IPS-20b (cell line): ENCODE data around the gene SPATS1.
"Not testable (repeated sequence)": the region's sequence is repeated elsewhere in the genome, so short reads cannot be mapped to it uniquely, and the experiment has no call there.

ENCODE experiments used
- H3K27ac ChIP-seq: one replicate; pipeline ENCODE4 v1.5.1; 2013; ENCODE audit warnings: low read length
- H3K27me3 ChIP-seq: 2 replicates; pipeline ENCODE4 v1.6.1; 2013; ENCODE audit warnings: mild to moderate bottlenecking, low read length, inconsistent platforms; ENCODE audit not compliant: insufficient read depth
- H3K36me3 ChIP-seq: 2 replicates; pipeline ENCODE4 v1.6.1; 2013; ENCODE audit warnings: low read depth, mild to moderate bottlenecking, inconsistent platforms, low read length, moderate library complexity; ENCODE audit not compliant: insufficient read depth
- H3K4me1 ChIP-seq: 2 replicates; pipeline ENCODE4 v1.6.1; 2013; ENCODE audit warnings: mild to moderate bottlenecking, control low read depth, inconsistent platforms, low read length, moderate library complexity; ENCODE audit not compliant: insufficient read depth
- H3K4me3 ChIP-seq: 2 replicates; pipeline ENCODE4 v1.5.1; 2013; ENCODE audit warnings: mild to moderate bottlenecking, low read length, inconsistent platforms
- H3K9ac ChIP-seq: 2 replicates; pipeline ENCODE4 v1.6.1; 2013; ENCODE audit warnings: low read depth, mild to moderate bottlenecking, inconsistent platforms, low read length, moderate library complexity
- H3K9me3 ChIP-seq: 2 replicates; pipeline ENCODE4 v1.6.1; 2013; ENCODE audit warnings: mild to moderate bottlenecking, low read depth, low read length, inconsistent platforms; ENCODE audit not compliant: insufficient read depth

Gene SPATS1

DNA sequence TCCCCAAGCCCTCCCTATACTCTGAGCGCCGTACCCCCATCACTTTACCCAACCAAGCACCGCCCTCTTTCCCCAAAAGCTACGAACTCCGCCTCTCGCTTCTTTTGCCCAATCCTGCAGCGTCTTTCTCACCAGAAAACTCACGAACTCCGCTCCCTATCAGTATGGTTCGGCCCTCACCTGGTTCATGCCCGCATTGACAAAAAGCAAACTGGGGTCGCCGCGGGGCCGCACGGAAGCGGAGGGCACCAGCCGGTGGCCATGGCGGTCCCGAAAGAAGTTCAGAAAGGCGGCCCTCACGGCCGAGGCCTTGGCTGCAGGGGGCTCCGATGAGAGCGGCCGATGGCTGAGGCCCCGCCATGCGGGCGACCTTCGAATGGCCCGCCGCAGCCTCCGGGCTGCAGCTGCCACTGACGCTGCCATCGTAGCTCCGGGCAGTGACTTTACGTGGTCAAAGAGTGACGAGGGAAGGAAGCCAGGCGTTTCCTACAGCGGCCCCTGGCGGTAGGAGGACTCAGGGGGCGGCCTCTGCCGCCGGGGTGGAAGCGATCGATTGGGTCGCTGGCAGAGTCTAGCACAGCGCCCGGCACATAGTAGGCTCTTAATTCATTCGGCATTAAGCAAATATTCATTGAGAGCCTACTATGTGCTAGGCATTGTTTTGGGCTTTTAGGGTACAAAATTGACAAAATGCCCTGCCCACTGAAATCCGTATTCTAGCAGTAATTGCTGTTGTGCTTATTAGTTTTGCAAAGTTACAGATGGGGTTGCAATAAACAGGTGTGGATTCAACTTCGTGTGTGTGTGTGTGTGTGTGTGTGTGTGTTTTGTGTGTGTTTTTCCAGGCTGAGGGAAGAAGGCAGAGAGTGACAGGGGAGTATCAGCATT, 29.3 kb upstream of the SPATS1 start, which contains the start of gene AARS2:
AARS2 (minus strand) TSS at position 447 of the 888 bp plus-strand sequence; CDS start at position 423, 24 bp downstream.
- peaks cover 35% of the 10 kb centered on the region for H3K36me3 ChIP-seq
- no peaks in the 10 kb centered on the region for H3K27me3 ChIP-seq
- H3K9me3 ChIP-seq = no peaks in the 10 kb centered on the region
- H3K27ac ChIP-seq = no peak within 1 kb of the TSS
- peak within 1 kb of the TSS; percentile 74 for H3K4me3 ChIP-seq
- peak within 1 kb of the TSS; percentile 80 for H3K9ac ChIP-seq
- H3K4me1 ChIP-seq = no peaks in the 10 kb centered on the region

GRCh38 chr6:44314657-44315056, 27.8 kb upstream of the SPATS1 start:
- not testable (repeated sequence) for H3K4me3 ChIP-seq, H3K4me1 ChIP-seq, H3K9me3 ChIP-seq

DNA sequence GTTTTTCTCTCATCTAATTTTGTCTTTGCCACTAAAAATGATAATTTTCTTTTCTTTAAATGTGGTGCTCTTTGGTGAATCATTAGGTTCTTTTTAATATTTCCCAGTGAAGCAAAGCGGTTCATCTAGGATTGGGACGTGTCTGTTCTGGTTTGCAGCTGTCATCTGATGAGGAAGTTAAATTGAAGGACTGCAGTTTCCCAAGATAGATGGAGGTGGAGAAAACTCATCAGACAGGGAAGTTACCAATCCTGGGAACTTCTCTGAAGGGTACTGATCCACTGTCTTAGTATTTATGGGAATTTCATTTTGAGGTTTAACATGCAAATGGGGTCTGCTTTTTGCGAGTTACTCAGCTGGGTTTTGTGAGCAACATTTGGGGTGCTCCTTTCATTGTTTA, 26.9 kb upstream of the SPATS1 start:
- Histone ChIP-seq H3K36me3 (peaks cover 13% of the 10 kb centered on the region), H3K4me1 (no peaks in the 10 kb centered on the region), H3K9me3 (no peaks in the 10 kb centered on the region), H3K9ac (no peak overlapping the region), H3K4me3 (no peak overlapping the region), H3K27me3 (peaks cover 10% of the 10 kb centered on the region; the same call in 1 of the 2 replicates), H3K27ac (no peak overlapping the region)

More at GRCh38 chr6:44314657-44315056, 27.8 kb upstream of the SPATS1 start:
- not testable (repeated sequence) for H3K27ac ChIP-seq, H3K27me3 ChIP-seq, H3K9ac ChIP-seq
- peaks cover 21% of the 10 kb centered on the region for H3K36me3 ChIP-seq

DNA sequence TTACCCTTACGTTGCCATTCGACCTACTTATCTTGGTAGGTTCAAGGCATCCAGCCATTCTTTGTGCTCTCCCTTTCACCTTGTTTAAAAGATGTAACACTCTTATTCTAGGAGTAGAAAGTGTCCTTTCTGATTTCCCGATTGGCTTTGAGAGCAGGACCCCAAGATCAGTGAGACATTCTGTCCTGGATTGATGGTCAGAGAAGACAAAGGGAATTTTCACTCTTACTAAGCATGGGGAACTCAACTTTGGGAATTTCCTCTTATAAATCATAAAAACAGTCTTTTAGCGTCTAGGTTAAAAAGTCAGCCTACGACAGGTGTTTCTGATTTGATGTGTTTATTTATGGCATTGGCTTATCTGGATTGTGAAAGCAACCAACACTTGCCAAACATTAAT, 26.5 kb upstream of the SPATS1 start:
- no peak overlapping the region for H3K4me3 ChIP-seq
- no peaks in the 10 kb centered on the region for H3K9me3 ChIP-seq
- peaks cover 9% of the 10 kb centered on the region for H3K36me3 ChIP-seq
- H3K4me1 ChIP-seq = no peaks in the 10 kb centered on the region
- no peak overlapping the region for H3K9ac ChIP-seq
- no peak overlapping the region for H3K27ac ChIP-seq
- H3K27me3 ChIP-seq = peaks cover 12% of the 10 kb centered on the region; the same call in 1 of the 2 replicates

GRCh38 chr6:44316481-44316880, 26.0 kb upstream of the SPATS1 start:
- Histone ChIP-seq H3K36me3 (peaks cover 3% of the 10 kb centered on the region), H3K4me1 (no peaks in the 10 kb centered on the region)

GRCh38 chr6:44317136-44317631, 25.3 kb upstream of the SPATS1 start:
- not testable (repeated sequence) for H3K27ac ChIP-seq, H3K4me3 ChIP-seq, H3K9ac ChIP-seq, H3K4me1 ChIP-seq, H3K36me3 ChIP-seq, H3K9me3 ChIP-seq
- H3K27me3 ChIP-seq = peaks cover 12% of the 10 kb centered on the region; the same call in 1 of the 2 replicates

More at GRCh38 chr6:44316481-44316880, 26.0 kb upstream of the SPATS1 start:
- peaks cover 12% of the 10 kb centered on the region; the same call in 1 of the 2 replicates for H3K27me3 ChIP-seq
- H3K4me3 ChIP-seq = no peak overlapping the region
- H3K27ac ChIP-seq = no peak overlapping the region
- H3K9me3 ChIP-seq = no peaks in the 10 kb centered on the region
- no peak overlapping the region for H3K9ac ChIP-seq

DNA sequence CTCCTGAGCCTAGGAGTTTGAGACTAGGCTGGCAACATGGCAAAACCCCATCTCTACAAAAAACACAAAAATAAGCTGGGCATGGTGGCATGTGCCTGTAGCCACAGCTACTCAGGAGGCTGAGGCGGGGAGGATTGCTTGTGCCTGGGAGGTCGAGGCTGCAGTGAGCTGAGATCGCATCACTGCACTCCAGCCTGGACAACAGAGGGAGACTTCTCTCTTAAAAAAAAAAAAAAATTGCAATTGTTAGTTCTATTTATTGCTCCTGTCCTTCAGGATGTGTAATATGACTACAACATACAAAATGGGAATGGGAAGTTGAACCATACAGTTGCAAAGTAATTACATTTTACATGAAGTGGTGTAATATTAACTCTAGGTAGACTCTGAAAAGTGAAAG, 21.2 kb upstream of the SPATS1 start:
- Histone ChIP-seq H3K27me3 (peaks cover 12% of the 10 kb centered on the region; the same call in 1 of the 2 replicates), H3K4me1 (no peaks in the 10 kb centered on the region), H3K36me3 (no peaks in the 10 kb centered on the region), H3K4me3 (no peak overlapping the region), H3K9ac (no peak overlapping the region), H3K9me3 (no peaks in the 10 kb centered on the region), H3K27ac (no peak overlapping the region)

- Histone ChIP-seq H3K4me1 (peaks cover 14% of the 10 kb centered on the region; the same call in 1 of the 2 replicates), H3K36me3 (no peaks in the 10 kb centered on the region), H3K9me3 (no peaks in the 10 kb centered on the region), H3K9ac (no peak overlapping the region), H3K4me3 (no peak overlapping the region), H3K27me3 (peaks cover 6% of the 10 kb centered on the region; the same call in 1 of the 2 replicates), H3K27ac (no peak overlapping the region)
These were observed 15.4 kb upstream of the SPATS1 start for GRCh38 chr6:44327096-44327495.

GRCh38 chr6:44327760-44328159, 14.7 kb upstream of the SPATS1 start:
- Histone ChIP-seq H3K36me3 (no peaks in the 10 kb centered on the region), H3K4me3 (peak overlapping the region; percentile 48; the same call in 1 of the 2 replicates), H3K4me1 (peaks cover 14% of the 10 kb centered on the region; the same call in 1 of the 2 replicates), H3K9me3 (no peaks in the 10 kb centered on the region), H3K9ac (peak overlapping the region; percentile 37; the same call in 1 of the 2 replicates), H3K27me3 (peaks cover 6% of the 10 kb centered on the region; the same call in 1 of the 2 replicates), H3K27ac (no peak overlapping the region)

- H3K27ac ChIP-seq, H3K27me3 ChIP-seq, H3K36me3 ChIP-seq, H3K9me3 ChIP-seq: not testable (repeated sequence)
- Histone ChIP-seq H3K4me1 (peaks cover 14% of the 10 kb centered on the region; the same call in 1 of the 2 replicates), H3K4me3 (peak overlapping the region; percentile 48; the same call in 1 of the 2 replicates), H3K9ac (peak overlapping the region; percentile 37; the same call in 1 of the 2 replicates)
These were observed 14.2 kb upstream of the SPATS1 start for GRCh38 chr6:44328203-44328602.

- H3K4me3 ChIP-seq = no peak overlapping the region
- no peaks in the 10 kb centered on the region for H3K36me3 ChIP-seq
- H3K27me3 ChIP-seq = peaks cover 6% of the 10 kb centered on the region; the same call in 1 of the 2 replicates
- no peak overlapping the region for H3K9ac ChIP-seq
- no peaks in the 10 kb centered on the region for H3K9me3 ChIP-seq
- no peak overlapping the region for H3K27ac ChIP-seq
- peaks cover 14% of the 10 kb centered on the region; the same call in 1 of the 2 replicates for H3K4me1 ChIP-seq
These were observed 12.6 kb upstream of the SPATS1 start for GRCh38 chr6:44329858-44330257.
